Head of caudate nucleus (tissue), 42 donors: ENCODE results near the gene FBLN1.
A peak's percentile ranks its signal among the peaks of the same experiment; 100 is the strongest.

Experiments
- DNase-seq, 42 donors: peaks; one replicate each; pipeline versions ENCODE4 v3.0.0 to v3.0.0-alpha.2; 2020 to 2021; ENCODE audit warnings: mixed read lengths in 7 of 42
- intact Hi-C: fragments of 100-400 bp; cut with DNase I; formaldehyde crosslinking; loops from one replicate; pipeline ENCODE4 v1.15.0; 2022

FBLN1 gene

GRCh38 chr22:45497351-45498145, 5.1 kb upstream of the FBLN1 start:
- intact Hi-C loops = no loop called here
- no peak for DNase-seq

- intact Hi-C loops = no loop called here
- no peak for DNase-seq
Measured at GRCh38 chr22:45499746-45500145, 2.9 kb upstream of the FBLN1 start.

GRCh38 chr22:45503050-45503815, 550 bp downstream of the FBLN1 start:
- no peak for DNase-seq
- intact Hi-C loops = no loop called here

- no peak for DNase-seq
- intact Hi-C loops = no loop called here
Measured at GRCh38 chr22:45503816-45504372, 1.2 kb downstream of the FBLN1 start.

- peak in 12 of 42 donors; percentile 7 to 50 (median 31) for DNase-seq
- intact Hi-C loops = no loop called here
Measured at GRCh38 chr22:45504373-45505341, 2.0 kb downstream of the FBLN1 start.

- intact Hi-C loops = no loop called here
- DNase-seq = no peak
Measured at GRCh38 chr22:45505991-45506747, 3.5 kb downstream of the FBLN1 start.

GRCh38 chr22:45506816-45507360, 4.2 kb downstream of the FBLN1 start:
- intact Hi-C loops = no loop called here
- DNase-seq = no peak

- DNase-seq = no peak
- intact Hi-C loops = no loop called here
Measured at GRCh38 chr22:45507798-45508197, 5.1 kb downstream of the FBLN1 start.

GRCh38 chr22:45508814-45509213, 6.1 kb downstream of the FBLN1 start:
- intact Hi-C loops = no loop called here

GRCh38 chr22:45510376-45511232, 7.9 kb downstream of the FBLN1 start:
- DNase-seq = no peak
- intact Hi-C loops = no loop called here

More at GRCh38 chr22:45508814-45509213, 6.1 kb downstream of the FBLN1 start:
- DNase-seq = no peak

GRCh38 chr22:45511847-45512261, 9.2 kb downstream of the FBLN1 start:
- intact Hi-C loops = no loop called here
- peak in 1 of 42 donors; percentile 11 for DNase-seq

GRCh38 chr22:45512363-45512762, 9.7 kb downstream of the FBLN1 start:
- intact Hi-C loops = no loop called here
- DNase-seq = no peak

GRCh38 chr22:45515676-45516075, 13.0 kb downstream of the FBLN1 start:
- DNase-seq = peak in 7 of 42 donors; percentile 10 to 55 (median 20)
- intact Hi-C loops = no loop called here

GRCh38 chr22:45516163-45516562, 13.5 kb downstream of the FBLN1 start:
- no peak for DNase-seq
- intact Hi-C loops = no loop called here

GRCh38 chr22:45516923-45517675, 14.4 kb downstream of the FBLN1 start:
- intact Hi-C loops = no loop called here

GRCh38 chr22:45518136-45518535, 15.5 kb downstream of the FBLN1 start:
- intact Hi-C loops = no loop called here

More at GRCh38 chr22:45516923-45517675, 14.4 kb downstream of the FBLN1 start:
- no peak for DNase-seq

More at GRCh38 chr22:45518136-45518535, 15.5 kb downstream of the FBLN1 start:
- DNase-seq = no peak
